HG02970 (cell line): ENCODE measurements around the gene ATXN1.
"Not testable (repeated sequence)": the region's sequence is repeated elsewhere in the genome, so short reads cannot be mapped to it uniquely, and the experiment has no call there.

Source experiments
- ATAC-seq: cut with Tn5 transposase; IDR thresholded peaks from one replicate; pipeline ENCODE4 v1.9.1; 2021; ENCODE audit warnings: mild to moderate bottlenecking, moderate library complexity, moderate number of reproducible peaks; ENCODE audit not compliant: unreplicated experiment, low FRiP score

Gene ATXN1

GRCh38 chr6:16760516-16761470 lies at the start of gene ATXN1:
Gene ATXN1 (minus strand): TSS chr6:16761460.
- no peak for ATAC-seq

- no peak for ATAC-seq
These were observed 49.2 kb upstream of the ATXN1 start for GRCh38 chr6:16810411-16810810.

- no peak for ATAC-seq
These were observed 48.6 kb upstream of the ATXN1 start for GRCh38 chr6:16809753-16810358.

GRCh38 chr6:16807956-16808355 lies 46.7 kb upstream of the ATXN1 start:
- no peak for ATAC-seq

GRCh38 chr6:16806363-16806762 lies 45.1 kb upstream of the ATXN1 start:
- ATAC-seq = no peak

- no peak for ATAC-seq
These were observed 44.1 kb upstream of the ATXN1 start for GRCh38 chr6:16805243-16805950.

GRCh38 chr6:16804546-16805242 lies 43.4 kb upstream of the ATXN1 start:
- ATAC-seq = no peak

GRCh38 chr6:16803294-16804200 lies 42.3 kb upstream of the ATXN1 start:
- ATAC-seq = no peak

- no peak for ATAC-seq
These were observed 40.8 kb upstream of the ATXN1 start for GRCh38 chr6:16802071-16802470.

- no peak for ATAC-seq
These were observed 39.7 kb upstream of the ATXN1 start for GRCh38 chr6:16800942-16801341.

GRCh38 chr6:16800341-16800740 lies 39.1 kb upstream of the ATXN1 start:
- ATAC-seq = no peak

- no peak for ATAC-seq
These were observed 38.3 kb upstream of the ATXN1 start for GRCh38 chr6:16799279-16800193.

GRCh38 chr6:16793828-16794412 lies 32.7 kb upstream of the ATXN1 start:
- no peak for ATAC-seq

- ATAC-seq = no peak
These were observed 28.2 kb upstream of the ATXN1 start for GRCh38 chr6:16789329-16790038.

GRCh38 chr6:16787128-16787682 lies 25.9 kb upstream of the ATXN1 start:
- no peak for ATAC-seq

GRCh38 chr6:16785496-16785895 lies 24.2 kb upstream of the ATXN1 start:
- no peak for ATAC-seq

GRCh38 chr6:16784957-16785356 lies 23.7 kb upstream of the ATXN1 start:
- not testable (repeated sequence) for ATAC-seq
